Measurements from ENCODE around the gene C1QA.

The C1QA gene

GRCh38 chr1:22643381-22643780, 7.0 kb downstream of the C1QA start, which contains the start of gene C1QC:
TSS of gene C1QC (plus strand) at chr1:22643633. CDS start at chr1:22644024, 391 bp downstream.
- no peaks in the 10 kb centered on the region for H3F3A ChIP-seq (ENCODE audit: insufficient read depth, low read length)
- no peak within 1 kb of the TSS for H3K27ac ChIP-seq (ENCODE audit: low read depth, low read length, poor library complexity, severe bottlenecking)
- no peaks in the 10 kb centered on the region for H4K20me1 ChIP-seq (ENCODE audit: insufficient read depth, low read length)
- no peaks in the 10 kb centered on the region for H3K27me3 ChIP-seq (ENCODE audit: insufficient read depth, low read length)
- H3K4me1 ChIP-seq (ENCODE audit: insufficient read depth, low read length, severe bottlenecking), result no peaks in the 10 kb centered on the region
- H3K9me3 ChIP-seq (ENCODE audit: low read length), result no peaks in the 10 kb centered on the region
- no peaks in the 10 kb centered on the region for H3K9me2 ChIP-seq (ENCODE audit: low read depth, low read length)
- no peak within 1 kb of the TSS for H3K4me2 ChIP-seq (ENCODE audit: low read length)
- no peaks in the 10 kb centered on the region for H3K36me3 ChIP-seq (ENCODE audit: insufficient read depth, low read length)
- no peak for TF ChIP-seq CTCF (IDR thresholded peaks at IDR 0.05; ENCODE audit: low read length)
- TF ChIP-seq EZH2 (IDR thresholded peaks at IDR 0.05; ENCODE audit: borderline replicate concordance, low read length), result no peak
- no peak within 1 kb of the TSS for H3K9ac ChIP-seq (ENCODE audit: low read length)
- H2AFZ ChIP-seq (ENCODE audit: low read length), result no peak within 1 kb of the TSS
- no peak within 1 kb of the TSS for H3K4me3 ChIP-seq (ENCODE audit: low read depth, low read length, poor library complexity, severe bottlenecking)
- no peaks in the 10 kb centered on the region for H3K79me2 ChIP-seq (ENCODE audit: insufficient read depth, low read length)

GRCh38 chr1:22643928-22644327, 7.5 kb downstream of the C1QA start:
- Histone ChIP-seq H3K4me1 (ENCODE audit: insufficient read depth, low read length, severe bottlenecking) (no peaks in the 10 kb centered on the region), H3K9me3 (ENCODE audit: low read length) (no peaks in the 10 kb centered on the region), H3K36me3 (ENCODE audit: insufficient read depth, low read length) (no peaks in the 10 kb centered on the region), H3K79me2 (ENCODE audit: insufficient read depth, low read length) (no peaks in the 10 kb centered on the region), H3K9me2 (ENCODE audit: low read depth, low read length) (no peaks in the 10 kb centered on the region), H3F3A (ENCODE audit: insufficient read depth, low read length) (no peaks in the 10 kb centered on the region), H3K4me3 (ENCODE audit: low read depth, low read length, poor library complexity, severe bottlenecking) (no peak overlapping the region), H2AFZ (ENCODE audit: low read length) (no peak overlapping the region), H4K20me1 (ENCODE audit: insufficient read depth, low read length) (no peaks in the 10 kb centered on the region), H3K27me3 (ENCODE audit: insufficient read depth, low read length) (no peaks in the 10 kb centered on the region), H3K9ac (ENCODE audit: low read length) (no peak overlapping the region), H3K27ac (ENCODE audit: low read depth, low read length, poor library complexity, severe bottlenecking) (no peak overlapping the region), H3K4me2 (ENCODE audit: low read length) (no peak overlapping the region)
- TF ChIP-seq EZH2 (IDR thresholded peaks at IDR 0.05; ENCODE audit: borderline replicate concordance, low read length) (no peak), CTCF (IDR thresholded peaks at IDR 0.05; ENCODE audit: low read length) (no peak)

GRCh38 chr1:22645931-22646330, 9.5 kb downstream of the C1QA start:
- H3K36me3 ChIP-seq (ENCODE audit: insufficient read depth, low read length), result no peaks in the 10 kb centered on the region
- no peaks in the 10 kb centered on the region for H3K79me2 ChIP-seq (ENCODE audit: insufficient read depth, low read length)
- H3F3A ChIP-seq (ENCODE audit: insufficient read depth, low read length), result no peaks in the 10 kb centered on the region
- no peaks in the 10 kb centered on the region for H3K27me3 ChIP-seq (ENCODE audit: insufficient read depth, low read length)
- H3K27ac ChIP-seq (ENCODE audit: low read depth, low read length, poor library complexity, severe bottlenecking), result no peak overlapping the region
- H3K4me2 ChIP-seq (ENCODE audit: low read length), result no peak overlapping the region
- TF ChIP-seq EZH2 (IDR thresholded peaks at IDR 0.05; ENCODE audit: borderline replicate concordance, low read length) (no peak), CTCF (IDR thresholded peaks at IDR 0.05; ENCODE audit: low read length) (no peak)
- H3K9me2 ChIP-seq (ENCODE audit: low read depth, low read length), result no peaks in the 10 kb centered on the region
- H2AFZ ChIP-seq (ENCODE audit: low read length), result no peak overlapping the region
- H3K4me3 ChIP-seq (ENCODE audit: low read depth, low read length, poor library complexity, severe bottlenecking), result no peak overlapping the region
- H3K9me3 ChIP-seq (ENCODE audit: low read length), result no peaks in the 10 kb centered on the region
- H3K9ac ChIP-seq (ENCODE audit: low read length), result no peak overlapping the region
- H4K20me1 ChIP-seq (ENCODE audit: insufficient read depth, low read length), result no peaks in the 10 kb centered on the region
- H3K4me1 ChIP-seq (ENCODE audit: insufficient read depth, low read length, severe bottlenecking), result no peaks in the 10 kb centered on the region
